GM23338 (cell line): ENCODE measurements around the gene L1CAM.

Experiments used
- CREB1 ChIP-seq: fragments of 250-450 bp; sonication (Bioruptor Pico); IDR thresholded peaks from 2 replicates; pipeline ENCODE4 v1.5.0; 2020; ENCODE audit warnings: low read depth, mild to moderate bottlenecking, moderate library complexity
- CTCF ChIP-seq, 2 experiments: fragments of 200-600 bp in 1 of 2; sonication (generic) in 1 of 2; conservative IDR thresholded peaks; 2 replicates each; pipeline versions ENCODE4 v1.5.1 to v1.6.1; 2016 to 2017; ENCODE audit warnings: antibody characterized with exemption in 2 of 2, low read depth in 2 of 2, mild to moderate bottlenecking in 2 of 2, moderate library complexity in 1 of 2
- EZH2 ChIP-seq: fragments of 200-600 bp; sonication (generic); IDR thresholded peaks from one replicate; pipeline ENCODE4 v1.8.0; 2017; ENCODE audit warnings: antibody characterized with exemption, mild to moderate bottlenecking, low read depth; ENCODE audit not compliant: unreplicated experiment
- EZH2phosphoT487 ChIP-seq: fragments of 200-600 bp; sonication (generic); IDR thresholded peaks from one replicate; pipeline ENCODE4 v1.8.1; 2018; ENCODE audit warnings: antibody characterized with exemption; ENCODE audit not compliant: unreplicated experiment
- JUNB ChIP-seq: IDR thresholded peaks from one replicate; pipeline ENCODE4 v1.6.1; 2016; ENCODE audit warnings: antibody characterized with exemption; ENCODE audit not compliant: unreplicated experiment
- NANOG ChIP-seq: IDR thresholded peaks from 2 replicates; pipeline ENCODE4 v1.6.1; 2016; ENCODE audit warnings: antibody characterized with exemption, borderline replicate concordance
- POLR2AphosphoS5 ChIP-seq: IDR thresholded peaks from 2 replicates; pipeline ENCODE4 v1.6.1; 2016; ENCODE audit warnings: antibody characterized with exemption, low read depth
- REST ChIP-seq: IDR thresholded peaks from one replicate; pipeline ENCODE4 v1.6.1; 2018; ENCODE audit warnings: antibody characterized with exemption; ENCODE audit not compliant: unreplicated experiment
- TF ChIP-seq, protein P1 (sequence below): IDR thresholded peaks from 2 replicates; pipeline ENCODE4 v1.6.1; 2016; ENCODE audit warnings: antibody characterized with exemption

GRCh38 chrX:153905481-153906095 lies 19.6 kb upstream of the L1CAM start:
- no peak for TF ChIP-seq JUNB
- TF ChIP-seq CTCF (conservative IDR thresholded peaks at IDR 0.05; ENCODE audit: low read depth in 2 of 2): no peak
- no peak for TF ChIP-seq EZH2
- TF ChIP-seq NANOG: no peak
- no peak for TF ChIP-seq EZH2phosphoT487
- no peak for TF ChIP-seq CREB1 (CRISPR knock-in tag)
- no peak for TF ChIP-seq REST
- no peak for TF ChIP-seq POLR2AphosphoS5
- TF ChIP-seq, protein P1, sequence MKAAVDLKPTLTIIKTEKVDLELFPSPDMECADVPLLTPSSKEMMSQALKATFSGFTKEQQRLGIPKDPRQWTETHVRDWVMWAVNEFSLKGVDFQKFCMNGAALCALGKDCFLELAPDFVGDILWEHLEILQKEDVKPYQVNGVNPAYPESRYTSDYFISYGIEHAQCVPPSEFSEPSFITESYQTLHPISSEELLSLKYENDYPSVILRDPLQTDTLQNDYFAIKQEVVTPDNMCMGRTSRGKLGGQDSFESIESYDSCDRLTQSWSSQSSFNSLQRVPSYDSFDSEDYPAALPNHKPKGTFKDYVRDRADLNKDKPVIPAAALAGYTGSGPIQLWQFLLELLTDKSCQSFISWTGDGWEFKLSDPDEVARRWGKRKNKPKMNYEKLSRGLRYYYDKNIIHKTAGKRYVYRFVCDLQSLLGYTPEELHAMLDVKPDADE: no peak
